ENCODE results near the gene BHLHE23.

Gene BHLHE23

GRCh38 chr20:62977613-62978560 is 28.9 kb downstream of the BHLHE23 start:
- TF ChIP-seq REST (IDR thresholded peaks at IDR 0.05; ENCODE audit: insufficient read depth in 1 of 2, low read depth in 2 of 2, low read length in 2 of 2) (no peak), SIN3A (IDR thresholded peaks at IDR 0.05; ENCODE audit: borderline replicate concordance, insufficient read depth, low read length) (no peak), FOXP2 (optimal IDR thresholded peaks at IDR 0.05; ENCODE audit: borderline replicate concordance, extremely low read depth, extremely low read length, insufficient read depth) (no peak), POLR2AphosphoS5 (IDR thresholded peaks at IDR 0.05; ENCODE audit: low read depth, low read length) (no peak), TAF1 (IDR thresholded peaks at IDR 0.05; ENCODE audit: borderline replicate concordance, insufficient read depth, low read length) (no peak)

GRCh38 chr20:62976886-62977285 is 29.9 kb downstream of the BHLHE23 start:
- no peak for TF ChIP-seq POLR2AphosphoS5 (IDR thresholded peaks at IDR 0.05; ENCODE audit: low read depth, low read length)
- no peak for TF ChIP-seq TAF1 (IDR thresholded peaks at IDR 0.05; ENCODE audit: borderline replicate concordance, insufficient read depth, low read length)

GRCh38 chr20:62975812-62976508 is 30.8 kb downstream of the BHLHE23 start:
- no peak for TF ChIP-seq TAF1 (IDR thresholded peaks at IDR 0.05; ENCODE audit: borderline replicate concordance, insufficient read depth, low read length)
- no peak for TF ChIP-seq FOXP2 (optimal IDR thresholded peaks at IDR 0.05; ENCODE audit: borderline replicate concordance, extremely low read depth, extremely low read length, insufficient read depth)
- TF ChIP-seq POLR2AphosphoS5 (IDR thresholded peaks at IDR 0.05; ENCODE audit: low read depth, low read length), result no peak
- no peak for TF ChIP-seq SIN3A (IDR thresholded peaks at IDR 0.05; ENCODE audit: borderline replicate concordance, insufficient read depth, low read length)
- TF ChIP-seq REST (IDR thresholded peaks at IDR 0.05; ENCODE audit: insufficient read depth in 1 of 2, low read depth in 2 of 2, low read length in 2 of 2), result no peak

- TF ChIP-seq POLR2AphosphoS5 (IDR thresholded peaks at IDR 0.05; ENCODE audit: low read depth, low read length) (no peak), TAF1 (IDR thresholded peaks at IDR 0.05; ENCODE audit: borderline replicate concordance, insufficient read depth, low read length) (no peak), FOXP2 (optimal IDR thresholded peaks at IDR 0.05; ENCODE audit: borderline replicate concordance, extremely low read depth, extremely low read length, insufficient read depth) (no peak), REST (IDR thresholded peaks at IDR 0.05; ENCODE audit: insufficient read depth in 1 of 2, low read depth in 2 of 2, low read length in 2 of 2) (no peak), SIN3A (IDR thresholded peaks at IDR 0.05; ENCODE audit: borderline replicate concordance, insufficient read depth, low read length) (no peak)
Measured at GRCh38 chr20:62975251-62975760, 31.5 kb downstream of the BHLHE23 start.

GRCh38 chr20:62972845-62973745 is 33.7 kb downstream of the BHLHE23 start:
- TF ChIP-seq TAF1 (IDR thresholded peaks at IDR 0.05; ENCODE audit: borderline replicate concordance, insufficient read depth, low read length) (no peak), SIN3A (IDR thresholded peaks at IDR 0.05; ENCODE audit: borderline replicate concordance, insufficient read depth, low read length) (no peak), REST (IDR thresholded peaks at IDR 0.05; ENCODE audit: insufficient read depth in 1 of 2, low read depth in 2 of 2, low read length in 2 of 2) (no peak), POLR2AphosphoS5 (IDR thresholded peaks at IDR 0.05; ENCODE audit: low read depth, low read length) (no peak), FOXP2 (optimal IDR thresholded peaks at IDR 0.05; ENCODE audit: borderline replicate concordance, extremely low read depth, extremely low read length, insufficient read depth) (no peak)
